CD4-positive, alpha-beta memory T cell (primary cell): Measurements from ENCODE around the gene TCF7. TPM values are rescaled to one million over a fixed set of nuclear protein-coding genes. Genes with fewer than 3 reads are reported as not detected.

Experiments used
- CTCF ChIA-PET: fragments of 350-600 bp; sonication (Branson Sonifier 250); formaldehyde crosslinking; loops from one replicate; lab custom pipeline; 2021; ENCODE audit warnings: inconsistent platforms; ENCODE audit not compliant: partially characterized antibody; lab: Charles Lee
- POLR2A ChIA-PET: fragments of 350-600 bp; sonication (Branson Sonifier 250); formaldehyde crosslinking; loops from one replicate; lab custom pipeline; 2021; ENCODE audit not compliant: partially characterized antibody; lab: Charles Lee
- DNase-seq, 5 donors: peaks; one replicate each; pipeline versions ENCODE4 v3.0.0 to v3.0.0-alpha.2; 2020 to 2022; ENCODE audit warnings: mixed read lengths in 1 of 5
- H3K27ac ChIP-seq: one replicate; pipeline ENCODE4 v1.7.0; 2013; ENCODE audit warnings: low read depth, low read length
- H3K27me3 ChIP-seq: 2 replicates; pipeline ENCODE4 v1.7.0; 2013; ENCODE audit warnings: mild to moderate bottlenecking, low read length, moderate library complexity; ENCODE audit not compliant: insufficient read depth
- H3K36me3 ChIP-seq: 2 replicates; pipeline ENCODE4 v1.7.0; 2013; ENCODE audit warnings: mild to moderate bottlenecking, low read length, moderate library complexity; ENCODE audit not compliant: insufficient read depth
- H3K4me1 ChIP-seq: 2 replicates; pipeline ENCODE4 v1.7.0; 2013; ENCODE audit warnings: mild to moderate bottlenecking, low read length, moderate library complexity; ENCODE audit not compliant: insufficient read depth
- H3K4me3 ChIP-seq, 2 donors: one replicate each; pipeline ENCODE4 v1.7.0; 2013; ENCODE audit warnings: low read length in 2 of 2, mild to moderate bottlenecking in 1 of 2
- H3K9me3 ChIP-seq, 2 donors: one replicate each; pipeline ENCODE4 v1.7.0; 2013; ENCODE audit warnings: low read length in 2 of 2, control low read depth in 1 of 2; ENCODE audit not compliant: control insufficient read depth in 1 of 2
- H3K27ac Mint-ChIP-seq, 7 donors: one replicate each; pipeline ENCODE4 v1.8.0; 2020 to 2021; ENCODE audit warnings: mixed read lengths in 7 of 7, mild to moderate bottlenecking in 6 of 7, inconsistent platforms in 3 of 7, moderate library complexity in 3 of 7
- H3K27me3 Mint-ChIP-seq, 2 donors: one replicate each; pipeline ENCODE4 v1.8.0; 2020 to 2021; ENCODE audit warnings: mixed read lengths in 2 of 2
- H3K36me3 Mint-ChIP-seq, 2 donors: one replicate each; pipeline ENCODE4 v1.8.0; 2020 to 2021; ENCODE audit warnings: mixed read lengths in 2 of 2, inconsistent platforms in 1 of 2, mild to moderate bottlenecking in 1 of 2
- H3K4me1 Mint-ChIP-seq, 4 donors: one replicate each; pipeline ENCODE4 v1.8.0; 2020 to 2021; ENCODE audit warnings: mixed read lengths in 4 of 4, mild to moderate bottlenecking in 1 of 4
- H3K4me3 Mint-ChIP-seq, 8 donors: one replicate each; pipeline ENCODE4 v1.8.0; 2020 to 2021; ENCODE audit warnings: mixed read lengths in 8 of 8, mild to moderate bottlenecking in 7 of 8, moderate library complexity in 6 of 8, inconsistent platforms in 3 of 8
- H3K9me3 Mint-ChIP-seq, 8 donors: one replicate each; pipeline ENCODE4 v1.8.0; 2020 to 2021; ENCODE audit warnings: mixed read lengths in 8 of 8, mild to moderate bottlenecking in 5 of 8, inconsistent platforms in 3 of 8, moderate library complexity in 1 of 8
- intact Hi-C: fragments of 100-400 bp; cut with micrococcal nuclease; formaldehyde crosslinking; loops from one replicate; pipeline ENCODE4 v1.15.1; 2023
- polyA plus RNA-seq, 2 donors: library from polyadenylated mRNA; unstranded; fragments of 300-500 nt; fragmentation: Illumina TruSeq; gene quantifications; one replicate each; pipeline ENCODE4 v1.2.3, GENCODE V29; 2021
- total RNA-seq, 2 experiments: library from RNA; stranded (reverse); gene quantifications; one replicate each; pipeline ENCODE4 v1.2.3, GENCODE V29; 2021

The TCF7 gene
- total and polyA plus RNA-seq, 4 experiments from 2014 or later: 102 to 841 (median 622) TPM

- H3K36me3 ChIP-seq: no peaks in the 10 kb centered on the region
- no peak overlapping the region for H3K4me3 ChIP-seq
- H3K9me3 ChIP-seq: no peaks in the 10 kb centered on the region
- no peaks in the 10 kb centered on the region for H3K9me3 Mint-ChIP-seq
- CTCF ChIA-PET: interaction anchor here (0.7 to 3.3 kb wide), 7 partner anchors 25 to 76 kb away, joined by 3 to 51 read pairs (median 9); no protein-coding TSS in a partner anchor
- peaks cover 62 to 98% (median 82%) of the 10 kb centered on the region in 4 donors for H3K4me1 Mint-ChIP-seq
- H3K27me3 Mint-ChIP-seq: no peaks in the 10 kb centered on the region
- POLR2A ChIA-PET: interaction anchor here (0.9 to 4.2 kb wide), 5 partner anchors 50 to 98 kb away, joined by 3 to 18 read pairs (median 5); partner anchors contain the start of genes SKP1 and VDAC1
- peak overlapping the region in 6 of 8 donors; percentile 10 to 62 (median 36) for H3K4me3 Mint-ChIP-seq
- H3K27ac ChIP-seq: peak overlapping the region; percentile 85
- H3K27ac Mint-ChIP-seq: peak overlapping the region; percentile 59 to 96 (median 88)
- no peaks in the 10 kb centered on the region for H3K27me3 ChIP-seq
- H3K4me1 ChIP-seq: peaks cover 95% of the 10 kb centered on the region
- DNase-seq: peak; percentile 62 to 77 (median 73)
- no peaks in the 10 kb centered on the region for H3K36me3 Mint-ChIP-seq
- intact Hi-C loops: loop anchor here (2.0 kb wide), 2 partner anchors 13 to 31 kb away; partner anchors contain the start of gene TCF7
Observed at GRCh38 chr5:134101686-134102439, 12.6 kb upstream of the TCF7 start.

- H3K4me1 Mint-ChIP-seq: peaks cover 65 to 98% (median 83%) of the 10 kb centered on the region in 4 donors
- peak in 1 of 5 donors; percentile 81 for DNase-seq
- H3K4me3 Mint-ChIP-seq: peak overlapping the region; percentile 59 to 93 (median 80)
- peak overlapping the region; percentile 90 to 98 (median 96) for H3K27ac Mint-ChIP-seq
- Histone ChIP-seq H3K4me1 (peaks cover 98% of the 10 kb centered on the region), H3K36me3 (no peaks in the 10 kb centered on the region), H3K27me3 (no peaks in the 10 kb centered on the region), H3K4me3 (peak overlapping the region in 1 of 2 donors; percentile 21), H3K9me3 (no peaks in the 10 kb centered on the region), H3K27ac (peak overlapping the region; percentile 88)
- H3K27me3 Mint-ChIP-seq: no peaks in the 10 kb centered on the region
- CTCF ChIA-PET: no interaction called here
- POLR2A ChIA-PET: interaction anchor here (0.8 to 4.2 kb wide), 4 partner anchors 51 to 862 kb away, joined by 3 to 16 read pairs (median 4); partner anchors contain the start of gene VDAC1
- intact Hi-C loops: loop anchor here (1.0 to 2.0 kb wide), 2 partner anchors 33 to 37 kb away; no protein-coding TSS in a partner anchor
- no peaks in the 10 kb centered on the region for H3K36me3 Mint-ChIP-seq
- H3K9me3 Mint-ChIP-seq: peaks cover 0 to 2% (median 0%) of the 10 kb centered on the region in 8 donors
Observed at GRCh38 chr5:134103397-134103796, 11.1 kb upstream of the TCF7 start.

GRCh38 chr5:134103998-134104654, 10.4 kb upstream of the TCF7 start:
- H3K9me3 Mint-ChIP-seq: peaks cover 0 to 2% (median 0%) of the 10 kb centered on the region in 8 donors
- Histone ChIP-seq H3K36me3 (no peaks in the 10 kb centered on the region), H3K4me1 (peaks cover 98% of the 10 kb centered on the region), H3K27ac (peak overlapping the region; percentile 88), H3K4me3 (peak overlapping the region; percentile 29 to 52), H3K27me3 (no peaks in the 10 kb centered on the region), H3K9me3 (no peaks in the 10 kb centered on the region)
- H3K27me3 Mint-ChIP-seq: no peaks in the 10 kb centered on the region
- POLR2A ChIA-PET: interaction anchor here (0.8 to 1.5 kb wide), 4 partner anchors 50 to 863 kb away, joined by 3 read pairs; partner anchors contain the start of gene PPP2CA
- H3K27ac Mint-ChIP-seq: peak overlapping the region; percentile 90 to 98 (median 97)
- DNase-seq: peak in 1 of 5 donors; percentile 79
- H3K4me3 Mint-ChIP-seq: peak overlapping the region; percentile 79 to 93 (median 84)
- peaks cover 63 to 98% (median 82%) of the 10 kb centered on the region in 4 donors for H3K4me1 Mint-ChIP-seq
- intact Hi-C loops: loop anchor here (1.0 to 2.0 kb wide), 2 partner anchors 33 to 36 kb away; no protein-coding TSS in a partner anchor
- H3K36me3 Mint-ChIP-seq: no peaks in the 10 kb centered on the region
- CTCF ChIA-PET: interaction anchor here (1.0 kb wide), 1 partner anchor 31 kb away, joined by 5 read pairs; no protein-coding TSS in a partner anchor

GRCh38 chr5:134106991-134107701, 7.3 kb upstream of the TCF7 start:
- Histone ChIP-seq H3K27me3 (no peaks in the 10 kb centered on the region), H3K4me1 (peaks cover 95% of the 10 kb centered on the region), H3K36me3 (no peaks in the 10 kb centered on the region), H3K27ac (no peak overlapping the region), H3K9me3 (no peaks in the 10 kb centered on the region), H3K4me3 (no peak overlapping the region)
- Mint-ChIP-seq H3K27me3 (no peaks in the 10 kb centered on the region), H3K27ac (peak overlapping the region in 6 of 7 donors; percentile 59 to 90 (median 80)), H3K9me3 (peaks cover 0 to 2% (median 0%) of the 10 kb centered on the region in 8 donors), H3K4me3 (peak overlapping the region in 2 of 8 donors; percentile 54 to 56), H3K4me1 (peaks cover 65 to 93% (median 78%) of the 10 kb centered on the region in 4 donors), H3K36me3 (no peaks in the 10 kb centered on the region)
- ChIA-PET CTCF (interaction anchor here (1.4 to 2.1 kb wide), 2 partner anchors 34 to 38 kb away, joined by 3 to 8 read pairs; no protein-coding TSS in a partner anchor), POLR2A (interaction anchor here (0.6 to 1.4 kb wide), 4 partner anchors 38 to 67 kb away, joined by 3 to 4 read pairs (median 4); no protein-coding TSS in a partner anchor)
- intact Hi-C loops: no loop called here
- peak in 1 of 5 donors; percentile 27 for DNase-seq

- POLR2A ChIA-PET: interaction anchor here (0.6 to 1.4 kb wide), 3 partner anchors 39 to 68 kb away, joined by 3 to 4 read pairs (median 3); no protein-coding TSS in a partner anchor
- intact Hi-C loops: no loop called here
- H3K36me3 Mint-ChIP-seq: no peaks in the 10 kb centered on the region
- H3K27ac ChIP-seq: no peak overlapping the region
- no peaks in the 10 kb centered on the region for H3K27me3 ChIP-seq
- no peaks in the 10 kb centered on the region for H3K9me3 ChIP-seq
- peaks cover 95% of the 10 kb centered on the region for H3K4me1 ChIP-seq
- no peak overlapping the region for H3K4me3 ChIP-seq
- no peaks in the 10 kb centered on the region for H3K36me3 ChIP-seq
- CTCF ChIA-PET: interaction anchor here (1.4 to 2.1 kb wide), 2 partner anchors 35 to 39 kb away, joined by 3 to 8 read pairs; no protein-coding TSS in a partner anchor
- H3K27ac Mint-ChIP-seq: peak overlapping the region in 5 of 7 donors; percentile 52 to 90 (median 74)
- H3K9me3 Mint-ChIP-seq: peaks cover 0 to 2% (median 0%) of the 10 kb centered on the region in 8 donors
- no peak for DNase-seq
- H3K4me3 Mint-ChIP-seq: peak overlapping the region in 1 of 8 donors; percentile 54
- peaks cover 69 to 96% (median 80%) of the 10 kb centered on the region in 4 donors for H3K4me1 Mint-ChIP-seq
- H3K27me3 Mint-ChIP-seq: no peaks in the 10 kb centered on the region
Observed at GRCh38 chr5:134107779-134108178, 6.7 kb upstream of the TCF7 start.

GRCh38 chr5:134110382-134110781, 4.1 kb upstream of the TCF7 start:
- no peaks in the 10 kb centered on the region for H3K9me3 ChIP-seq
- Mint-ChIP-seq H3K27me3 (no peaks in the 10 kb centered on the region), H3K36me3 (peaks cover 0 to 9% of the 10 kb centered on the region in 2 donors), H3K27ac (peak overlapping the region; percentile 57 to 90 (median 81)), H3K9me3 (peaks cover 0 to 2% (median 0%) of the 10 kb centered on the region in 8 donors), H3K4me3 (peak overlapping the region in 7 of 8 donors; percentile 10 to 96 (median 63)), H3K4me1 (peaks cover 55 to 82% (median 69%) of the 10 kb centered on the region in 4 donors)
- peak overlapping the region; percentile 49 for H3K27ac ChIP-seq
- H3K36me3 ChIP-seq: no peaks in the 10 kb centered on the region
- ChIA-PET CTCF (interaction anchor here (2.7 kb wide), 1 partner anchor 38 kb away, joined by 16 read pairs; no protein-coding TSS in a partner anchor), POLR2A (interaction anchor here (0.9 to 22.2 kb wide), 6 partner anchors 37 to 106 kb away, joined by 3 to 192 read pairs (median 16); partner anchors contain the start of gene VDAC1)
- intact Hi-C loops: no loop called here
- H3K4me3 ChIP-seq: no peak overlapping the region
- DNase-seq: peak in 1 of 5 donors; percentile 69
- H3K4me1 ChIP-seq: peaks cover 82% of the 10 kb centered on the region
- no peaks in the 10 kb centered on the region for H3K27me3 ChIP-seq
